LNCaP clone FGC (cell line): Measurements from ENCODE around the gene ZNF14.
"Not testable (repeated sequence)": the region's sequence is repeated elsewhere in the genome, so short reads cannot be mapped to it uniquely, and the experiment has no call there.

Source experiments
- DNase-seq: peaks from one replicate; pipeline ENCODE4 v3.0.0-alpha.2; 2011; ENCODE audit warnings: low read depth
- H3K4me3 ChIP-seq: 2 replicates; pipeline ENCODE4 v1.5.1; 2011; ENCODE audit warnings: mild to moderate bottlenecking, low read depth, low read length, control low read depth
- TF ChIP-seq, protein P1 (sequence below): IDR thresholded peaks from 2 replicates; pipeline ENCODE4 v1.5.1; 2012; ENCODE audit warnings: mild to moderate bottlenecking; ENCODE audit not compliant: control insufficient read depth, insufficient read depth; ENCODE audit errors: extremely low read depth

The ZNF14 gene

DNA sequence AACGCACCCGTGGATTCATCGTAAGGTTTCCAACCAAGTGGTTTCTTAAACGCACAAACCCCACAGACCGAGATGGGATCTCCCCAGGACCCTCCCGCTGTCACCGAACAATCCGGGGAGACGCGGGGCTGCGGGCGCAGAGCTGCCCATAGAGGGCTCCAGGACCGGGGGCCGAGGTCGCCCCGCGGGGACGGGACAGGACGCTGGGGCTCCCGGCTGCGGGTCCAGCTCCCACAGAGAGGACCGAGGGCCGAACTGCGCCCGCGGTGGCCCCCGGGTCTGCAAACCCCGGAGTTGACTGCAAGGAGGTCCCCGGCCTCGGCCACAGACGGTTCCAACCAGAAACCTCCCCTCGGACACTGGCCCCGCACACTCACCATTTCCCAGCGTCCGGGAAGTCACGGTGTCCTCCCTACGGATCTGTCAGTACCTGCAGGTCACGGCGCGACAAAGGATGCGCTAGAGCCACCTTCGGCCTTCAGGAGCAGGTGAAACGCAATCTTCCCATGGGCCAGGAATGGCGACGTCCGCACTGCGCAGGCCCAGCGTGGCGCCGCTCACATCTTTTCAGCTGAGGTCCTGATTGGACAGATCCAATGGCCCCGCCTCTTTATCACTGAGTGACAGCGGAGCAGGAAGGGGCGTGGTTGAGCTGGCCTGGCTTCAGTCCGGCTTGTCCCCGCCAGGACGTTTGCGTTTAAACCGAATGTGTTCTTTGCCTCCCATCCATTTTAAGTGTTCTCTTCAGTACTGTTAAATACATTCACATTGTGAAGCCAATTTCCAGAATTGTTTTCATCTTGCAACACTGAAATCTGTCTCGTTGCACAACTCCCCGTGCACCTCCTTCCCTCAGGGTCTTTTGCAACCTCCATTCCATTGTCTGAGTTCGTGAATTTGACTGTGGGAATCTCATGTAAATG, at the start of gene ZNF14:
Gene ZNF14 (minus strand): TSS at position 534 of the 923 bp plus-strand sequence. CDS start 154 bp downstream, at position 380.
- H3K4me3 ChIP-seq, result peak within 1 kb of the TSS; percentile 81
- peak; percentile 87 for DNase-seq
- TF ChIP-seq, protein P1, sequence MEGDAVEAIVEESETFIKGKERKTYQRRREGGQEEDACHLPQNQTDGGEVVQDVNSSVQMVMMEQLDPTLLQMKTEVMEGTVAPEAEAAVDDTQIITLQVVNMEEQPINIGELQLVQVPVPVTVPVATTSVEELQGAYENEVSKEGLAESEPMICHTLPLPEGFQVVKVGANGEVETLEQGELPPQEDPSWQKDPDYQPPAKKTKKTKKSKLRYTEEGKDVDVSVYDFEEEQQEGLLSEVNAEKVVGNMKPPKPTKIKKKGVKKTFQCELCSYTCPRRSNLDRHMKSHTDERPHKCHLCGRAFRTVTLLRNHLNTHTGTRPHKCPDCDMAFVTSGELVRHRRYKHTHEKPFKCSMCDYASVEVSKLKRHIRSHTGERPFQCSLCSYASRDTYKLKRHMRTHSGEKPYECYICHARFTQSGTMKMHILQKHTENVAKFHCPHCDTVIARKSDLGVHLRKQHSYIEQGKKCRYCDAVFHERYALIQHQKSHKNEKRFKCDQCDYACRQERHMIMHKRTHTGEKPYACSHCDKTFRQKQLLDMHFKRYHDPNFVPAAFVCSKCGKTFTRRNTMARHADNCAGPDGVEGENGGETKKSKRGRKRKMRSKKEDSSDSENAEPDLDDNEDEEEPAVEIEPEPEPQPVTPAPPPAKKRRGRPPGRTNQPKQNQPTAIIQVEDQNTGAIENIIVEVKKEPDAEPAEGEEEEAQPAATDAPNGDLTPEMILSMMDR, result no peak

DNA sequence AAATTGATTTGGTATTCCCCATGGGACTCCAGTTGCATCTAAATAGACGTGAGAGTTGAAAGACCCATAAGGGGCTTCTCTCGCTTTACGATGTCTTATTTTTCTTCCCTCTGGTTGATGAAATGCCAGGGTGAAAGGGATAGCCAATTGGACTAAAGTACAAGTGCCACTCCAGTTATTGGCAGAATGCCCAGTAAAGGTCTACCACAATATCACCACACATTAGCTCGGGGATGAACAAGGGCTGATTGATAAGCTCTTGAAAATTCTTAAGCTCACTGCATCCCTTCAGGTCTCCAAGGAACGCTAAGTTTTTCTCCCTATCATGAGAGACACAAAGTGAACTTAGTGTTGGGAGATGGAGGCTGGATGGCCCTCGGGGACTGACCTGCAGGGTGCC, 48.9 kb upstream of the ZNF14 start:
- not testable (repeated sequence) for DNase-seq, H3K4me3 ChIP-seq

DNA sequence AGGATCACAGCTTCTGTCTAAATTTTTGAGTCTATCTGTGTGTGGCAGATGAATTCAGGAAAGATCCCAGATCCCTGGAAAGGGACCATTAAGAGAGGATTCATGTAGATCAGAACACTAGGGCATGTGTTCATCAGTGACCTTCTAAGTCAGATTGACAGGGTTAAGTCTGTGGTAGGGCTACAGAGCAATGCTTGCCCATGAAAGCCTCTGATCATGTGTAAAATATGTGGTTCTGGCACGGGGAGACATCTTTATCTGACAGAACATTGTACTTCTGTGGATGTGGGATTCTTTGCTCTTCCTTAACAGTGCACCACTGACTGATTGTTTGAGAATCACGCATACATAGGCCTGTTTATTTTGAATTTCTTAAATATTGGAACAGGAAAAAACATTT, 45.8 kb upstream of the ZNF14 start:
- no peak overlapping the region for H3K4me3 ChIP-seq

DNA sequence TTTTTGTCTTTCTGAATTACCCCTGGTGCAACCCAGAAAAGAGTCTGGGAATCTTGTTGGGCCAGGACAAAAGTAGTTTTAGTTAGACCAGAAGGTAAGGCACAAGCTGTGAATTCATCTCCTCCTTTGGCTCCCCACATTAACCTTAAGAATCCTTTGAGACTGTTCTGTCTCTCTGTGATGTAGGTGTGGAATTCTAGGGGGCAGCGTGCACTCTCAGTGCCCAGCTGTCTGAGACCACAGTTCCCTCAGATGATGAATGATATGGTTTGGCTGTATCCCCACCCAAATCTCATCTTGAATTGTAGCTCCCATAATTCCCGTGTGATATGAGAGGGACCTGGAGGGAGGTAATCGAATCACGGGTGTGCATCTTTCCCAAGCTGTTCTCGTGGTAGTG, 44.8 kb upstream of the ZNF14 start:
- DNase-seq, result no peak
- TF ChIP-seq, protein P1, result no peak
- peak overlapping the region; percentile 84 for H3K4me3 ChIP-seq

More for the DNA sequence above, 45.8 kb upstream of the ZNF14 start:
- DNase-seq, result no peak
- TF ChIP-seq, protein P1, result no peak

DNA sequence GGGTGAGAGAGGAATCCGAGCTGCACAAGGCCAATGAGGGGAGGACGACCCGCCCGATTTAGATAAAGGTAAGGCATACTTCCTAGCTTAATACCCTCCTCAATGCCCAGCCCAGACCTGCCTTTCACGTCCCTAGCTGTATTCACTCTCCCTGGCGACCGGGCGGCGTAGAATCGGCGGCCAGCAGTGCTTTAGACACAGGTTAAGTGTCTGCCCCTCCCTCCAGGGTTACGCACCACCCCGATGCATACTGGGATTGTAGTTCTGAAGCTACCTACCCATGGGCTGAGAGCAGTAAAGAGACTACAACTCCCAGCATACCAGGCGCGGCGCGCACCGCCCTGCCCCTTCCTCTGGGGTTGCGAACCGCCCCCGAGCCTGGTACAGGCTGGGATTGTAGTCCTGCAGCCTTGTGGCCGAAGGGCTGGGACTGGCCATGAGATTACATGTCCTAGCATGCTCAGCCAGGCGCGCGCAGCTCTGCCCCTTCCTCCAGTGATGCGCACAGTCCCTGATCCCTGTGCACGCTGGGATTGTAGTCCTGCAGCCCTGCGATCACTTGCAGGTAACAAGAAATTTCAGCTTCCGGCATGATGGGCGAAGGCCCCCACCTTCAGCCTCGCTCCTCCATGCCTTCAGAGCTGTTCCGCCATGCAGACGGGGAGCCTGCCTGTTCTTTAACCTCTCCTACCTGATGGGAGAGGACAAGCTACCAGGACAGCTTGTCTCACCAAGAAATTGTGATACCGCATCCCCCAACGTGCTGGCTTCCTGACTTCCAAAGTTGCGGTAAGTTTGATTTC, 43.5 kb upstream of the ZNF14 start:
- H3K4me3 ChIP-seq, result peak overlapping the region; percentile 84
- DNase-seq, result peak; percentile 98
- TF ChIP-seq, protein P1, result no peak

DNA sequence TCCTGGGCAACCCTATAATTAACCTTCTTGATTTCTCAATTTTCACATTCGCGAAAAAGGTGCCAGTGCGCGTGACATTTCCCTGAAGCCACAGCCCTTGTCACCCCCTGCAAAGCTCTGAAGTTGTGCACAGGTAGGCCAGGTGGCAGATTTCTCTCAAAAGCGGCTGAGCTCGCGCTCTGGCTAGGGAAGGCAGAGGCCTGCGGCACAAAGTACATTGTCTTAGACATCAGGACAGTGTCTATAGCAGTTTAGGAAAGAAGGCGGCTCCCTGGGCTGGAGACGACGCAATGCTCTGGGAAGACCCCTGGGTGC, 42.9 kb upstream of the ZNF14 start:
- H3K4me3 ChIP-seq, result peak overlapping the region; percentile 84
- TF ChIP-seq, protein P1, result no peak
- no peak for DNase-seq

DNA sequence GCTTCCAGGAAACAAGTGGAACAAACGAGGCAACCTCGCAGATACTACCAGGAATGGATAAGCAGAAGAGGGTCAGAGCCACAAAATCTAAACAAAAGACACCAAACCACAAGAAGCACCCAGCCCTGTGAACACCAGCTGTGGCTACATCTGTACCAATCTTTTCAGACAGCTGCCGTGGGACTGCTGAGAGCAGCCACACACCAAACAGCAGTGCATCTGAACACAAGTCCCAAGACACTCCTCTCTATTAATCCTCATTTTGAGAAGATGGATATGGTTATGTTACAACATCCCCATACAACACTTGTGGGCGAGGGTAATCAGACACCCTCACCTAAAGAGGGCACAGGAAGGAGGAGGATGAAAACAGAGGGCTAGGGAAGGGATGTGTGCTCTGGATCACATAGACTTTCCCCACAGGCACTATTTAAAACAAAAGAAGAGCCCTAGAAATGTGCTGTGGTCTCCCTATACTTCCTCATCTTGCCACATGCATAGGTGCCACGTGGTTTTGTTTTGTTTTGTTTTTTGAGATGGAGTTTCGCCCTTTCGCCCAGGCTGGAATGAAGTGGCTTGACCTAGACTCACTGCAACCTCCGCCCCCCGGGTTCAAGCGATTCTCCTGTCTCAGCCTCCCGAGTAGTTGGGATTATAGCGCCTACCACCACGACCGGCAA, 41.6 kb upstream of the ZNF14 start:
- TF ChIP-seq, protein P1, result no peak
- no peak overlapping the region for H3K4me3 ChIP-seq
- DNase-seq, result no peak

DNA sequence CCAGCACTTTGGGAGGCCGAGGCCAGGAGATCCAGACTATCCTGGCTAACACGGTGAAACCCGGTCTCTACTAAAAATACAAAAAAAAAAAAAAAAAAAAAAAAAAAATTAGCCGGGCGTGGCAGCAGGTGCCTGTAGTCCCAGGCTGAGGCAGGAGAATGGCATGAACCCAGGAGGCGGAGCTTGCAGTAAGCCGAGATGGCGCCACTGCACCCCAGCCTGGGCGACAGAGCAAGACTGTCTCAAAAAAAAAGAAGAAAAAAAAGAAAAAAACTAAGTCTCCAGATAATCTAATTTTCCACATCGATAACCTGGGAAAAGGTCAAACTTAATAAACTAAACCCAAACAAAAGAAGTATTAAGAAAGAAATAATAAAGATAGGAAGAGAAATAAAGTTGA, 39.1 kb upstream of the ZNF14 start:
- not testable (repeated sequence) for DNase-seq

DNA sequence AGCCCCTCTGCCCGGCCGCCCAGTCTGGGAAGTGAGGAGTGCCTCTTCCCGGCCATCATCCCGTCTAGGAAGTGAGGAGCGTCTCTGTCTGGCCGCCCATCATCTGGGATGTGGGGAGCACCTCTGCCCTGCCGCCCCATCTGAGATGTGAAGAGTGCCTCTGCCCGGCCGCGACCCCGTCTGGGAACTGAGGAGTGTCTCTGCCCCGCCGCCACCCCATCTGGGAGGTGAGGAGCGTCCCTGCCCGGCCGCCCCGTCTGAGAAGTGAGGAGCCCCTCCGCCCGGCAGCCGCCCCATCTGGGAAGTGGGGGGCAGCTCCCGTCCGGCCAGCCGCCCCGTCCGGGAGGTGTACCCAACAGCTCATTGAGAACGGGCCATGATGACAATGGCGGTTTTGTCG, 37.1 kb upstream of the ZNF14 start:
- not testable (repeated sequence) for DNase-seq, H3K4me3 ChIP-seq

More for the DNA sequence above, 39.1 kb upstream of the ZNF14 start:
- H3K4me3 ChIP-seq, result not testable (repeated sequence)
